Raji (cell line): Measurements from ENCODE around the gene NR2C2.

Source experiments
- POLR2A ChIP-seq: IDR thresholded peaks from 2 replicates; pipeline ENCODE4 v1.6.1; 2011; ENCODE audit warnings: low read depth, low read length, control low read depth; ENCODE audit not compliant: insufficient read depth

The NR2C2 gene

GRCh38 chr3:14984581-14985113, 37.3 kb downstream of the NR2C2 start:
- TF ChIP-seq POLR2A = no peak

- TF ChIP-seq POLR2A = peak; percentile 56
Observed at GRCh38 chr3:14988988-14989394, 41.6 kb downstream of the NR2C2 start.

GRCh38 chr3:14989943-14990779, 42.8 kb downstream of the NR2C2 start:
- no peak for TF ChIP-seq POLR2A

GRCh38 chr3:14990780-14991148, 43.4 kb downstream of the NR2C2 start:
- no peak for TF ChIP-seq POLR2A

GRCh38 chr3:14991151-14991742, 43.9 kb downstream of the NR2C2 start:
- no peak for TF ChIP-seq POLR2A

GRCh38 chr3:14991818-14992612, 44.6 kb downstream of the NR2C2 start:
- TF ChIP-seq POLR2A = no peak

GRCh38 chr3:14997941-14998340, 50.6 kb downstream of the NR2C2 start:
- TF ChIP-seq POLR2A = no peak

GRCh38 chr3:15007681-15008141, 60.3 kb downstream of the NR2C2 start:
- TF ChIP-seq POLR2A = no peak

- no peak for TF ChIP-seq POLR2A
Observed at GRCh38 chr3:15009167-15009566, 61.8 kb downstream of the NR2C2 start.

- TF ChIP-seq POLR2A = no peak
Observed at GRCh38 chr3:15010664-15011063, 63.3 kb downstream of the NR2C2 start.

- TF ChIP-seq POLR2A = no peak
Observed at GRCh38 chr3:15011174-15011573, 63.8 kb downstream of the NR2C2 start.

- no peak for TF ChIP-seq POLR2A
Observed at GRCh38 chr3:15014606-15015328, 67.4 kb downstream of the NR2C2 start.

- no peak for TF ChIP-seq POLR2A
Observed at GRCh38 chr3:15015456-15015855, 68.1 kb downstream of the NR2C2 start.

- TF ChIP-seq POLR2A = no peak
Observed at GRCh38 chr3:15017191-15017590, 69.8 kb downstream of the NR2C2 start.

GRCh38 chr3:15023249-15023648, 75.9 kb downstream of the NR2C2 start:
- no peak for TF ChIP-seq POLR2A
